WTC11 (cell line): Measurements from ENCODE around the gene EXOC4. TPM values are rescaled to one million over a fixed set of nuclear protein-coding genes. Genes with fewer than 3 reads are reported as not detected.

Source experiments
- ATAC-seq: fragments of 200-7000 bp; cut with Tn5 transposase; 2 replicates; pipeline ENCODE4 v1.10.0; 2021; ENCODE audit warnings: mild to moderate bottlenecking, moderate library complexity
- CTCF ChIA-PET: fragments of 300-600 bp; sonication (Branson Sonifier 250); formaldehyde crosslinking; loops from one replicate; lab custom pipeline; 2021; ENCODE audit warnings: antibody characterized with exemption; lab: Charles Lee
- POLR2A ChIA-PET: fragments of 350-600 bp; sonication (Branson Sonifier 250); formaldehyde crosslinking; loops from one replicate; lab custom pipeline; 2021; ENCODE audit warnings: antibody characterized with exemption; lab: Charles Lee
- DNase-seq: peaks from one replicate; pipeline ENCODE4 v3.0.0; 2021; ENCODE audit warnings: low spot score
- H3K27ac Mint-ChIP-seq: 2 replicates; pipeline ENCODE4 v1.8.0; 2021; ENCODE audit warnings: mixed read lengths
- H3K27me3 Mint-ChIP-seq: 2 replicates; pipeline ENCODE4 v1.8.0; 2021; ENCODE audit warnings: low read depth, mild to moderate bottlenecking, moderate library complexity, mixed read lengths
- H3K36me3 Mint-ChIP-seq: 2 replicates; pipeline ENCODE4 v1.8.0; 2021; ENCODE audit warnings: mixed read lengths
- H3K4me1 Mint-ChIP-seq: 2 replicates; pipeline ENCODE4 v1.8.0; 2022; ENCODE audit warnings: mixed read lengths
- H3K4me3 Mint-ChIP-seq: 2 replicates; pipeline ENCODE4 v1.8.0; 2021; ENCODE audit warnings: mild to moderate bottlenecking, moderate library complexity, mixed read lengths
- H3K9me3 Mint-ChIP-seq: 2 replicates; pipeline ENCODE4 v1.8.0; 2021; ENCODE audit warnings: mixed read lengths
- ATF1 ChIP-seq: sonication (generic); formaldehyde crosslinking; IDR thresholded peaks from 2 replicates; pipeline ENCODE4 v1.8.1; 2023; ENCODE audit warnings: mild to moderate bottlenecking, moderate library complexity, missing genetic modification reagents
- GABPB1 ChIP-seq: sonication (generic); formaldehyde crosslinking; IDR thresholded peaks from 2 replicates; pipeline ENCODE4 v1.8.1; 2023; ENCODE audit warnings: mild to moderate bottlenecking, missing genetic modification reagents
- GRHL2 ChIP-seq: fragments of 250-450 bp; sonication (Bioruptor Pico); IDR thresholded peaks from 2 replicates; pipeline ENCODE4 v1.8.0; 2022; ENCODE audit warnings: mild to moderate bottlenecking, moderate library complexity; ENCODE audit not compliant: insufficient replicate concordance, severe bottlenecking
- KAT7 ChIP-seq: sonication (generic); formaldehyde crosslinking; IDR thresholded peaks from 2 replicates; pipeline ENCODE4 v1.8.1; 2023; ENCODE audit warnings: missing genetic modification reagents, mild to moderate bottlenecking, borderline replicate concordance
- MXD4 ChIP-seq: fragments of 250-450 bp; sonication (Bioruptor Pico); IDR thresholded peaks from 2 replicates; pipeline ENCODE4 v1.8.0; 2021; ENCODE audit warnings: mild to moderate bottlenecking, moderate library complexity, borderline replicate concordance
- NFYB ChIP-seq: sonication (generic); formaldehyde crosslinking; conservative IDR thresholded peaks from 2 replicates; pipeline ENCODE4 v1.8.0; 2022; ENCODE audit warnings: low read depth, missing genetic modification reagents
- RORB ChIP-seq: fragments of 250-450 bp; sonication (Bioruptor Pico); IDR thresholded peaks from 2 replicates; pipeline ENCODE4 v1.9.0; 2021; ENCODE audit warnings: mild to moderate bottlenecking
- SMAD3 ChIP-seq: sonication (generic); formaldehyde crosslinking; IDR thresholded peaks from 2 replicates; pipeline ENCODE4 v1.8.0; 2022; ENCODE audit warnings: missing genetic modification reagents, mild to moderate bottlenecking, borderline replicate concordance
- TEAD4 ChIP-seq: sonication (generic); formaldehyde crosslinking; IDR thresholded peaks from 2 replicates; pipeline ENCODE4 v1.8.0; 2022; ENCODE audit warnings: mild to moderate bottlenecking, missing genetic modification reagents
- ZBTB21 ChIP-seq: sonication (generic); formaldehyde crosslinking; IDR thresholded peaks from 2 replicates; pipeline ENCODE4 v1.8.1; 2023; ENCODE audit warnings: mild to moderate bottlenecking, missing genetic modification reagents, borderline replicate concordance
- ZNF232 ChIP-seq: sonication (generic); formaldehyde crosslinking; IDR thresholded peaks from 2 replicates; pipeline ENCODE4 v1.8.0; 2022; ENCODE audit warnings: mild to moderate bottlenecking, missing genetic modification reagents
- total RNA-seq: library from RNA; stranded (reverse); gene quantifications from 3 replicates; pipeline ENCODE4 v1.2.3, GENCODE V29; 2021
- TF ChIP-seq, protein P1 (sequence below): sonication (generic); formaldehyde crosslinking; IDR thresholded peaks from 2 replicates; pipeline ENCODE4 v1.8.1; 2023; ENCODE audit warnings: mild to moderate bottlenecking, missing genetic modification reagents, moderate library complexity
- TF ChIP-seq, protein P2 (sequence below): fragments of 250-450 bp; sonication (Bioruptor Pico); conservative IDR thresholded peaks from 2 replicates; pipeline ENCODE4 v1.9.0; 2021; ENCODE audit warnings: mild to moderate bottlenecking
- TF ChIP-seq, protein P3 (sequence below): sonication (generic); formaldehyde crosslinking; conservative IDR thresholded peaks from 2 replicates; pipeline ENCODE4 v1.8.1; 2023; ENCODE audit warnings: mild to moderate bottlenecking, low read depth, missing genetic modification reagents, moderate library complexity
- TF ChIP-seq, protein P4 (sequence below): fragments of 250-450 bp; sonication (Bioruptor Pico); IDR thresholded peaks from 2 replicates; pipeline ENCODE4 v1.9.0; 2021; ENCODE audit warnings: mild to moderate bottlenecking, borderline replicate concordance
- TF ChIP-seq, protein P5 (sequence below): sonication (generic); formaldehyde crosslinking; conservative IDR thresholded peaks from 2 replicates; pipeline ENCODE4 v1.8.1; 2022; ENCODE audit warnings: mild to moderate bottlenecking, missing genetic modification reagents
- TF ChIP-seq, protein P6 (sequence below): sonication (generic); formaldehyde crosslinking; IDR thresholded peaks from 2 replicates; pipeline ENCODE4 v1.8.1; 2023; ENCODE audit warnings: mild to moderate bottlenecking, moderate library complexity, missing genetic modification reagents
- TF ChIP-seq, protein P7 (sequence below): sonication (generic); formaldehyde crosslinking; IDR thresholded peaks from 2 replicates; pipeline ENCODE4 v1.8.1; 2022; ENCODE audit warnings: mild to moderate bottlenecking, moderate library complexity, missing genetic modification reagents
- TF ChIP-seq, protein P8 (sequence below): fragments of 250-450 bp; sonication (Bioruptor Pico); IDR thresholded peaks from 2 replicates; pipeline ENCODE4 v2.1.2; 2022; ENCODE audit warnings: mild to moderate bottlenecking, moderate library complexity

The EXOC4 gene
- total RNA-seq, 1 experiment from 2014 or later = 62.0 TPM

DNA sequence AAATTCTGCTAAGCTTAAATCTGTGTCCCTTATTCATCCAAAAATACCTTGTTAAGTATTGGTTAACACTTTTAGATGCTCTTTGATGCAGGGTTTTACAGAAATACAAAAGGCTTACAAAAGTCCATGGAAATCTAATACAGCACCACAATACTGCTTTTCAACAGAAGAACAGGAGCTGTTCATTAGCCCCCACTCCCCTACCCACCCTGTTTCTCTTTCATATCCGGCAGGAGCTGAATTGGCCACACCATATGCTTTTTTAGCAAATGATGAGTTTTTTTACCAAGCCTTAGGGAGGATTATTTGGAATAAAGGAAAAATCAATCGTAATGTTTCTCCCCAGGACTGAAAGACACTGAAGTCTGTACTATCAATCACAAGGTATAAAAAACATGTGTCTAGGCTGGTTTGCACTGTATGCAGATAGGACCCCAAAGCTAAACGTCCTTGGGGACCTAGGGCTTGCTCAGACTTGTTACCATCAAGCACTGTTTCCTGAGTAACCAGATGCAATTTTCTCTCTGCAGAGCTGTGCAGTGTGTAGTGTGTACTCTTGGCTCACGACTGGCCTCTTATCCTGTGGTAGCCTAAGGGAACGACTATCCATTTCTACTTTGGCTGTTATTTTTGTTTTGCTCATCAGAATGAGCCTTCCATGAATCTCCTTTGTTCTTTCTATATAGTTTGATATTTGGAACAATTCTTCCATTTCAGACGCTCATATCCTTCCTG is 731.0 kb downstream of the EXOC4 start (continued):
- TF ChIP-seq, protein P1, sequence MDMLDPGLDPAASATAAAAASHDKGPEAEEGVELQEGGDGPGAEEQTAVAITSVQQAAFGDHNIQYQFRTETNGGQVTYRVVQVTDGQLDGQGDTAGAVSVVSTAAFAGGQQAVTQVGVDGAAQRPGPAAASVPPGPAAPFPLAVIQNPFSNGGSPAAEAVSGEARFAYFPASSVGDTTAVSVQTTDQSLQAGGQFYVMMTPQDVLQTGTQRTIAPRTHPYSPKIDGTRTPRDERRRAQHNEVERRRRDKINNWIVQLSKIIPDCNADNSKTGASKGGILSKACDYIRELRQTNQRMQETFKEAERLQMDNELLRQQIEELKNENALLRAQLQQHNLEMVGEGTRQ = no peak
- no peak for TF ChIP-seq ZBTB21
- TF ChIP-seq, protein P2, sequence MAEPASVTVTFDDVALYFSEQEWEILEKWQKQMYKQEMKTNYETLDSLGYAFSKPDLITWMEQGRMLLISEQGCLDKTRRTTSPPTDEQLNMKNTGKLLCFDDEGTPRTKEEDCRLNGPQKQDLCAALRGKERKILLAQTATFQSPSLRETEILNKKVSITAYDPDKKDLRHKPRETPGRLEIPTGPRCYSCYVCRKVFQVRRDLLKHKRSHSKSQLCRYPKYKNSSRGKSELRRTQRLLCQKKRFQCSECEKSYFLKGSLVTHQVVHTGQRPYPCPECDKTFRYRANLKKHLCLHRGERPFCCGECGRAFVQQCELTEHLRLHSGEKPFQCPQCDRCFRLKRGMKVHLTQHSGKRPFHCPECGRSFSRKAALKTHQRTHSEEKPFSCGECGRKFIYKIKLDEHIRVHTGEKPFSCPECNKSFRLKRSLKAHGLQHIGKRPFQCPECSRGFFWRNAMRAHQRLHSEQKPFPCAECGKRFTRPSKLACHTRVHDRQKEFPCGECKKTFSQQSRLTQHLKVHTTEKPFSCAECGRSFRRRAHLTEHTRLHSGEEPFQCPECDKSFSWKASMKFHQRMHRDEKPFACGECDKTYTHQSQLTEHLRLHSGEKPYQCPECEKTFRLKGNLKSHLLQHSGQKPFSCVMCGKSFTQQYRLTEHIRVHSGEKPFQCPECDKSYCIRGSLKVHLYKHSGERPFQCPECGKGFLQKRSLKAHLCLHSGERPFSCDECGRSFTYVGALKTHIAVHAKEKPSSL (CRISPR knock-in tag) = no peak

DNA sequence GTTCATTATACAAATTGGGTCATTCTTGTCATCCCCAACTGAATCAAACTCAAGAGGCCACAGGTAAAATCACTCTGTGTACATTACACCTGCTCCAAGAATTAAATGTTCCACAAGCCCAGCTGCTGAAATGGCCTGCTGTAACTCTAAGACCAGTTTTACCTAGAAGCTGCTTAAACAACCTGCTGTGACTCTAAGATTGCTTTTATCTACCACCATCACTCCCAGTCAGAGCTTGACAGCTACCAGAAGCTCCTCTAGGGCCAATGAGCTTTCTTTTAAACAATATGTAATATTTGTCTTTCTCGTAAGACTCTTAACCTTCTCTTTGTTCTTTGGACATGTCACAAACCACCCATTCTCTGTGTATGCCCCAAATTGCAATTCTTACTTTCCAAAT is 732.4 kb downstream of the EXOC4 start:
- POLR2A ChIA-PET = no interaction called here
- peaks cover 3% of the 10 kb centered on the region for H3K9me3 Mint-ChIP-seq
- no peak for DNase-seq
- no peak overlapping the region for H3K27ac Mint-ChIP-seq
- H3K4me3 Mint-ChIP-seq = no peak overlapping the region
- CTCF ChIA-PET = no interaction called here
- no peaks in the 10 kb centered on the region for H3K27me3 Mint-ChIP-seq
- no peak for ATAC-seq
- H3K4me1 Mint-ChIP-seq = peaks cover 18% of the 10 kb centered on the region
- H3K36me3 Mint-ChIP-seq = no peaks in the 10 kb centered on the region
- TF ChIP-seq TEAD4 (CRISPR knock-in tag) = no peak
- no peak for TF ChIP-seq GABPB1
- TF ChIP-seq, protein P3, sequence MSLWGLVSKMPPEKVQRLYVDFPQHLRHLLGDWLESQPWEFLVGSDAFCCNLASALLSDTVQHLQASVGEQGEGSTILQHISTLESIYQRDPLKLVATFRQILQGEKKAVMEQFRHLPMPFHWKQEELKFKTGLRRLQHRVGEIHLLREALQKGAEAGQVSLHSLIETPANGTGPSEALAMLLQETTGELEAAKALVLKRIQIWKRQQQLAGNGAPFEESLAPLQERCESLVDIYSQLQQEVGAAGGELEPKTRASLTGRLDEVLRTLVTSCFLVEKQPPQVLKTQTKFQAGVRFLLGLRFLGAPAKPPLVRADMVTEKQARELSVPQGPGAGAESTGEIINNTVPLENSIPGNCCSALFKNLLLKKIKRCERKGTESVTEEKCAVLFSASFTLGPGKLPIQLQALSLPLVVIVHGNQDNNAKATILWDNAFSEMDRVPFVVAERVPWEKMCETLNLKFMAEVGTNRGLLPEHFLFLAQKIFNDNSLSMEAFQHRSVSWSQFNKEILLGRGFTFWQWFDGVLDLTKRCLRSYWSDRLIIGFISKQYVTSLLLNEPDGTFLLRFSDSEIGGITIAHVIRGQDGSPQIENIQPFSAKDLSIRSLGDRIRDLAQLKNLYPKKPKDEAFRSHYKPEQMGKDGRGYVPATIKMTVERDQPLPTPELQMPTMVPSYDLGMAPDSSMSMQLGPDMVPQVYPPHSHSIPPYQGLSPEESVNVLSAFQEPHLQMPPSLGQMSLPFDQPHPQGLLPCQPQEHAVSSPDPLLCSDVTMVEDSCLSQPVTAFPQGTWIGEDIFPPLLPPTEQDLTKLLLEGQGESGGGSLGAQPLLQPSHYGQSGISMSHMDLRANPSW (CRISPR knock-in tag) = no peak
- TF ChIP-seq NFYB = no peak
- TF ChIP-seq, protein P4, sequence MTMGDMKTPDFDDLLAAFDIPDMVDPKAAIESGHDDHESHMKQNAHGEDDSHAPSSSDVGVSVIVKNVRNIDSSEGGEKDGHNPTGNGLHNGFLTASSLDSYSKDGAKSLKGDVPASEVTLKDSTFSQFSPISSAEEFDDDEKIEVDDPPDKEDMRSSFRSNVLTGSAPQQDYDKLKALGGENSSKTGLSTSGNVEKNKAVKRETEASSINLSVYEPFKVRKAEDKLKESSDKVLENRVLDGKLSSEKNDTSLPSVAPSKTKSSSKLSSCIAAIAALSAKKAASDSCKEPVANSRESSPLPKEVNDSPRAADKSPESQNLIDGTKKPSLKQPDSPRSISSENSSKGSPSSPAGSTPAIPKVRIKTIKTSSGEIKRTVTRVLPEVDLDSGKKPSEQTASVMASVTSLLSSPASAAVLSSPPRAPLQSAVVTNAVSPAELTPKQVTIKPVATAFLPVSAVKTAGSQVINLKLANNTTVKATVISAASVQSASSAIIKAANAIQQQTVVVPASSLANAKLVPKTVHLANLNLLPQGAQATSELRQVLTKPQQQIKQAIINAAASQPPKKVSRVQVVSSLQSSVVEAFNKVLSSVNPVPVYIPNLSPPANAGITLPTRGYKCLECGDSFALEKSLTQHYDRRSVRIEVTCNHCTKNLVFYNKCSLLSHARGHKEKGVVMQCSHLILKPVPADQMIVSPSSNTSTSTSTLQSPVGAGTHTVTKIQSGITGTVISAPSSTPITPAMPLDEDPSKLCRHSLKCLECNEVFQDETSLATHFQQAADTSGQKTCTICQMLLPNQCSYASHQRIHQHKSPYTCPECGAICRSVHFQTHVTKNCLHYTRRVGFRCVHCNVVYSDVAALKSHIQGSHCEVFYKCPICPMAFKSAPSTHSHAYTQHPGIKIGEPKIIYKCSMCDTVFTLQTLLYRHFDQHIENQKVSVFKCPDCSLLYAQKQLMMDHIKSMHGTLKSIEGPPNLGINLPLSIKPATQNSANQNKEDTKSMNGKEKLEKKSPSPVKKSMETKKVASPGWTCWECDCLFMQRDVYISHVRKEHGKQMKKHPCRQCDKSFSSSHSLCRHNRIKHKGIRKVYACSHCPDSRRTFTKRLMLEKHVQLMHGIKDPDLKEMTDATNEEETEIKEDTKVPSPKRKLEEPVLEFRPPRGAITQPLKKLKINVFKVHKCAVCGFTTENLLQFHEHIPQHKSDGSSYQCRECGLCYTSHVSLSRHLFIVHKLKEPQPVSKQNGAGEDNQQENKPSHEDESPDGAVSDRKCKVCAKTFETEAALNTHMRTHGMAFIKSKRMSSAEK (CRISPR knock-in tag) = no peak
- TF ChIP-seq RORB (CRISPR knock-in tag) = no peak
- TF ChIP-seq, protein P5, sequence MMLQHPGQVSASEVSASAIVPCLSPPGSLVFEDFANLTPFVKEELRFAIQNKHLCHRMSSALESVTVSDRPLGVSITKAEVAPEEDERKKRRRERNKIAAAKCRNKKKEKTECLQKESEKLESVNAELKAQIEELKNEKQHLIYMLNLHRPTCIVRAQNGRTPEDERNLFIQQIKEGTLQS (CRISPR knock-in tag) = no peak
- TF ChIP-seq SMAD3 = no peak
- TF ChIP-seq ATF1 (CRISPR knock-in tag) = no peak
- TF ChIP-seq, protein P6, sequence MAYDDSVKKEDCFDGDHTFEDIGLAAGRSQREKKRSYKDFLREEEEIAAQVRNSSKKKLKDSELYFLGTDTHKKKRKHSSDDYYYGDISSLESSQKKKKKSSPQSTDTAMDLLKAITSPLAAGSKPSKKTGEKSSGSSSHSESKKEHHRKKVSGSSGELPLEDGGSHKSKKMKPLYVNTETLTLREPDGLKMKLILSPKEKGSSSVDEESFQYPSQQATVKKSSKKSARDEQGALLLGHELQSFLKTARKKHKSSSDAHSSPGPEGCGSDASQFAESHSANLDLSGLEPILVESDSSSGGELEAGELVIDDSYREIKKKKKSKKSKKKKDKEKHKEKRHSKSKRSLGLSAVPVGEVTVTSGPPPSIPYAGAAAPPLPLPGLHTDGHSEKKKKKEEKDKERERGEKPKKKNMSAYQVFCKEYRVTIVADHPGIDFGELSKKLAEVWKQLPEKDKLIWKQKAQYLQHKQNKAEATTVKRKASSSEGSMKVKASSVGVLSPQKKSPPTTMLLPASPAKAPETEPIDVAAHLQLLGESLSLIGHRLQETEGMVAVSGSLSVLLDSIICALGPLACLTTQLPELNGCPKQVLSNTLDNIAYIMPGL (CRISPR knock-in tag) = no peak
- TF ChIP-seq, protein P7, sequence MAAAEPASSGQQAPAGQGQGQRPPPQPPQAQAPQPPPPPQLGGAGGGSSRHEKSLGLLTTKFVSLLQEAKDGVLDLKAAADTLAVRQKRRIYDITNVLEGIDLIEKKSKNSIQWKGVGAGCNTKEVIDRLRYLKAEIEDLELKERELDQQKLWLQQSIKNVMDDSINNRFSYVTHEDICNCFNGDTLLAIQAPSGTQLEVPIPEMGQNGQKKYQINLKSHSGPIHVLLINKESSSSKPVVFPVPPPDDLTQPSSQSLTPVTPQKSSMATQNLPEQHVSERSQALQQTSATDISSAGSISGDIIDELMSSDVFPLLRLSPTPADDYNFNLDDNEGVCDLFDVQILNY (CRISPR knock-in tag) = no peak
- TF ChIP-seq MXD4 (CRISPR knock-in tag) = no peak
- TF ChIP-seq, protein P8, sequence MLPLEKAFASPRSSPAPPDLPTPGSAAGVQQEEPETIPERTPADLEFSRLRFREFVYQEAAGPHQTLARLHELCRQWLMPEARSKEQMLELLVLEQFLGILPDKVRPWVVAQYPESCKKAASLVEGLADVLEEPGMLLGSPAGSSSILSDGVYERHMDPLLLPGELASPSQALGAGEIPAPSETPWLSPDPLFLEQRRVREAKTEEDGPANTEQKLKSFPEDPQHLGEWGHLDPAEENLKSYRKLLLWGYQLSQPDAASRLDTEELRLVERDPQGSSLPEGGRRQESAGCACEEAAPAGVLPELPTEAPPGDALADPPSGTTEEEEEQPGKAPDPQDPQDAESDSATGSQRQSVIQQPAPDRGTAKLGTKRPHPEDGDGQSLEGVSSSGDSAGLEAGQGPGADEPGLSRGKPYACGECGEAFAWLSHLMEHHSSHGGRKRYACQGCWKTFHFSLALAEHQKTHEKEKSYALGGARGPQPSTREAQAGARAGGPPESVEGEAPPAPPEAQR (CRISPR knock-in tag) = no peak
- no peak for TF ChIP-seq GRHL2 (CRISPR knock-in tag)
- no peak for TF ChIP-seq ZNF232 (CRISPR knock-in tag)
- TF ChIP-seq KAT7 (CRISPR knock-in tag) = no peak
